OCI-LY7 (cell line): ENCODE data around the gene PDE8B. TPM values are rescaled to one million over a fixed set of nuclear protein-coding genes. Genes with fewer than 3 reads are reported as not detected.

Experiments
- BruUV-seq: library from RNA; stranded (reverse); fragments of 400-500 nt; replicated peaks from 2 replicates; lab custom pipeline; 2021; lab: Mats Ljungman, UMichigan
- CTCF ChIA-PET: fragments of 300-600 bp; sonication (Branson Sonifier 250); formaldehyde crosslinking; loops from one replicate; lab custom pipeline; 2022; ENCODE audit warnings: antibody characterized with exemption; ENCODE audit not compliant: unreplicated experiment; lab: Charles Lee
- POLR2A ChIA-PET: fragments of 300-600 bp; sonication (Branson Sonifier 250); formaldehyde crosslinking; loops from one replicate; lab custom pipeline; 2022; ENCODE audit warnings: antibody characterized with exemption; lab: Charles Lee
- DNase-seq: peaks from one replicate; pipeline ENCODE4 v3.0.0-alpha.2; 2015; ENCODE audit warnings: low spot score
- H2AFZ ChIP-seq: fragments of 200-600 bp; sonication (generic), shearing (Covaris generic); 2 replicates; pipeline ENCODE4 v1.6.1; 2014; ENCODE audit warnings: mild to moderate bottlenecking, antibody characterized with exemption, low read length, moderate library complexity
- H3K27ac ChIP-seq: fragments of 200-600 bp; sonication (generic); 2 replicates; pipeline ENCODE4 v1.5.1; 2014; ENCODE audit warnings: mixed run types, low read depth, mild to moderate bottlenecking, moderate library complexity, low read length, inconsistent platforms; ENCODE audit not compliant: poor library complexity, severe bottlenecking
- H3K36me3 ChIP-seq: fragments of 200-600 bp; sonication (generic); 2 replicates; pipeline ENCODE4 v1.6.1; 2014; ENCODE audit warnings: mild to moderate bottlenecking, antibody characterized with exemption, low read length, moderate library complexity, mixed read lengths; ENCODE audit not compliant: insufficient read depth
- H3K4me1 ChIP-seq: fragments of 200-600 bp; sonication (generic); 2 replicates; pipeline ENCODE4 v1.5.1; 2014; ENCODE audit warnings: mild to moderate bottlenecking, low read length; ENCODE audit not compliant: insufficient read depth, poor library complexity, severe bottlenecking
- H3K4me2 ChIP-seq: fragments of 200-600 bp; sonication (generic); 2 replicates; pipeline ENCODE4 v1.6.1; 2014; ENCODE audit warnings: mild to moderate bottlenecking, low read length
- H3K4me3 ChIP-seq: fragments of 200-600 bp; sonication (generic); 2 replicates; pipeline ENCODE4 v1.5.1; 2014; ENCODE audit warnings: mild to moderate bottlenecking, low read depth, low read length; ENCODE audit not compliant: poor library complexity, severe bottlenecking
- H3K79me2 ChIP-seq: fragments of 200-600 bp; sonication (generic); 2 replicates; pipeline ENCODE4 v1.6.1; 2016; ENCODE audit warnings: low read depth, mild to moderate bottlenecking, low read length, moderate library complexity, mixed read lengths; ENCODE audit not compliant: insufficient read depth
- H3K9me2 ChIP-seq: fragments of 200-600 bp; sonication (generic); 2 replicates; pipeline ENCODE4 v1.6.1; 2016; ENCODE audit warnings: mild to moderate bottlenecking, low read length, mixed read lengths; ENCODE audit not compliant: insufficient read depth
- H3K9me3 ChIP-seq: fragments of 200-600 bp; sonication (generic); 2 replicates; pipeline ENCODE4 v1.6.1; 2014; ENCODE audit warnings: mild to moderate bottlenecking, mixed run types, low read length, mixed read lengths
- H4K20me1 ChIP-seq: fragments of 200-600 bp; sonication (generic); 2 replicates; pipeline ENCODE4 v1.6.1; 2014; ENCODE audit warnings: mild to moderate bottlenecking, antibody characterized with exemption, low read length, moderate library complexity, mixed read lengths; ENCODE audit not compliant: insufficient read depth
- EZH2phosphoT487 ChIP-seq: fragments of 200-600 bp; sonication (generic); IDR thresholded peaks from 2 replicates; pipeline ENCODE4 v1.6.1; 2018; ENCODE audit warnings: low read depth, borderline replicate concordance, mild to moderate bottlenecking, mixed run types, antibody characterized with exemption, low read length, moderate library complexity, mixed read lengths
- intact Hi-C: fragments of 100-400 bp; cut with micrococcal nuclease; formaldehyde crosslinking; loops from one replicate; pipeline ENCODE4 v1.10.0; 2022; ENCODE audit not compliant: unreplicated experiment
- total RNA-seq, 2 experiments: library from RNA; depleted of rRNA in 1 of 2; stranded (reverse); fragments of >200 nt in 1 of 2; shearing (Covaris generic) in 1 of 2; gene quantifications; 2 replicates each; pipeline ENCODE4 v1.2.3, GENCODE V29; 2014 to 2022
- TF ChIP-seq, protein P1 (sequence below): fragments of 200-600 bp; sonication (generic); conservative IDR thresholded peaks from 2 replicates; pipeline ENCODE4 v1.5.1; 2014; ENCODE audit warnings: mild to moderate bottlenecking, antibody characterized with exemption, low read length, moderate library complexity, mixed read lengths

The PDE8B gene
- total RNA-seq, 2 experiments from 2014 or later: 0.21 to 0.22 TPM

DNA sequence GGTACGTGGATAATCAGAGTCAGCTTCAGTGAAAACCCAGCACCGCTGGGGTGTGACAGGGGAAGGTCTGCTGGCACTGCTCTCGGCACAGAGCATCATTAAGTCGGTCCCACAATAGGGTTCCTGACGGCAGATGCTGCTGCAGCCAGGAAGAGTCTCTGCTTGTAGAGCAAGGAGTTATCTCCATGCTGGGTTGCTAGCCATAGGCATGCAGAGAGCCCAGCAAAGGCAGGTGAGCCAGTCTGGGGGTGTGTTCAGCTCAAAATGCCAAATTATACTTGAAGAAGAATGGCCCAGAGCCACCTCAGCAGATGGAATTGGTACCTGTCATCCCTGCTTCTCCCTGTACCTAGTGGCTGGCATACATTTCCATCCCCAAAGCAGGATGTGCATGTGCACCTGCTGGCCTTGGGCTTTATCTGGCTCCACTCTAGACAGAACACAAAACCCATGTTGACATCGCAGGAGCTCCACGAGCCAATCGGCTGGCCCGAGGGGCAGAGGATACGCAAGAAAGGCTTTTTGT lies 180.8 kb downstream of the PDE8B start:
- H3K4me3 ChIP-seq: no peak overlapping the region
- no TSS peak for BruUV-seq
- H3K4me1 ChIP-seq: no peaks in the 10 kb centered on the region
- CTCF ChIA-PET: no interaction called here
- H3K4me2 ChIP-seq: no peak overlapping the region
- no peaks in the 10 kb centered on the region for H3K9me2 ChIP-seq
- H3K27ac ChIP-seq: no peak overlapping the region
- TF ChIP-seq, protein P1, sequence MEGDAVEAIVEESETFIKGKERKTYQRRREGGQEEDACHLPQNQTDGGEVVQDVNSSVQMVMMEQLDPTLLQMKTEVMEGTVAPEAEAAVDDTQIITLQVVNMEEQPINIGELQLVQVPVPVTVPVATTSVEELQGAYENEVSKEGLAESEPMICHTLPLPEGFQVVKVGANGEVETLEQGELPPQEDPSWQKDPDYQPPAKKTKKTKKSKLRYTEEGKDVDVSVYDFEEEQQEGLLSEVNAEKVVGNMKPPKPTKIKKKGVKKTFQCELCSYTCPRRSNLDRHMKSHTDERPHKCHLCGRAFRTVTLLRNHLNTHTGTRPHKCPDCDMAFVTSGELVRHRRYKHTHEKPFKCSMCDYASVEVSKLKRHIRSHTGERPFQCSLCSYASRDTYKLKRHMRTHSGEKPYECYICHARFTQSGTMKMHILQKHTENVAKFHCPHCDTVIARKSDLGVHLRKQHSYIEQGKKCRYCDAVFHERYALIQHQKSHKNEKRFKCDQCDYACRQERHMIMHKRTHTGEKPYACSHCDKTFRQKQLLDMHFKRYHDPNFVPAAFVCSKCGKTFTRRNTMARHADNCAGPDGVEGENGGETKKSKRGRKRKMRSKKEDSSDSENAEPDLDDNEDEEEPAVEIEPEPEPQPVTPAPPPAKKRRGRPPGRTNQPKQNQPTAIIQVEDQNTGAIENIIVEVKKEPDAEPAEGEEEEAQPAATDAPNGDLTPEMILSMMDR: no peak
- H3K79me2 ChIP-seq: no peaks in the 10 kb centered on the region
- H4K20me1 ChIP-seq: no peaks in the 10 kb centered on the region
- POLR2A ChIA-PET: no interaction called here
- H2AFZ ChIP-seq: no peak overlapping the region
- DNase-seq: no peak
- intact Hi-C loops: no loop called here
- H3K36me3 ChIP-seq: no peaks in the 10 kb centered on the region
- no peaks in the 10 kb centered on the region for H3K9me3 ChIP-seq

DNA sequence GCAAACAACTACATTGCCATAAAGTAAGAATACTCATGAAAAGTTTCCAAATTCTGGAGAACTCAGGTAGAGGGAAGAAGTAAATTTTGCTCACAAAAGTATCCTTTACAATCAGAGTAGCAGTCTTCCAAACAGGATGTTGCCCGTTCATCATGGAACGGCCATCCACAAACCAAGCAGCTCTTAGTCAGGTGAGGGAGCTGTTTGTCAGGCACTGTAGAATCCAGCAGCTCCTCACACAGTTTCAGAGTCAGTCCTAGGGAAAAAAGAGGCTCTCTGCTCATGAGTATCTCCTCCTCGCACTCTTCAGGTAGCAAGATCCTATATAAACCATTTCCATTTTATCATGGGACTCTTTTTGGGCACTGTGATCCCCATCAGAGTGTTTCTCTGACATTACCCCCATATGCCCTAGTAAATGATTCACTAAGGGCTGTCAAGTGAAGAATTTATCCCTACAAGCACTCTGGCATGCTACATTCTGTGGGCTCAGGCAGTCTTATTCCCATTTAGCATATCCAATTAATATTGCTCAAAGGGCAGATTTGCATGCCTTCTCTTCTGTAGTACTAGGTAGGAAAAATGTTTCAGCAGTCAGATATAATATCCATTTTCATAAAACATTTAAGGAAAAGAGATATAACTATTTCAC lies 183.7 kb downstream of the PDE8B start:
- H3K4me3 ChIP-seq: no peak overlapping the region
- no peaks in the 10 kb centered on the region for H3K79me2 ChIP-seq
- H3K4me2 ChIP-seq: no peak overlapping the region
- H3K9me3 ChIP-seq: no peaks in the 10 kb centered on the region
- H3K9me2 ChIP-seq: no peaks in the 10 kb centered on the region
- no peak overlapping the region for H3K27ac ChIP-seq
- H2AFZ ChIP-seq: no peak overlapping the region
- no peaks in the 10 kb centered on the region for H3K36me3 ChIP-seq
- no TSS peak for BruUV-seq
- no peaks in the 10 kb centered on the region for H4K20me1 ChIP-seq
- H3K4me1 ChIP-seq: no peaks in the 10 kb centered on the region
- TF ChIP-seq EZH2phosphoT487: no peak
- TF ChIP-seq, protein P1: no peak
- intact Hi-C loops: no loop called here
- POLR2A ChIA-PET: no interaction called here
- no peak for DNase-seq
- CTCF ChIA-PET: no interaction called here

DNA sequence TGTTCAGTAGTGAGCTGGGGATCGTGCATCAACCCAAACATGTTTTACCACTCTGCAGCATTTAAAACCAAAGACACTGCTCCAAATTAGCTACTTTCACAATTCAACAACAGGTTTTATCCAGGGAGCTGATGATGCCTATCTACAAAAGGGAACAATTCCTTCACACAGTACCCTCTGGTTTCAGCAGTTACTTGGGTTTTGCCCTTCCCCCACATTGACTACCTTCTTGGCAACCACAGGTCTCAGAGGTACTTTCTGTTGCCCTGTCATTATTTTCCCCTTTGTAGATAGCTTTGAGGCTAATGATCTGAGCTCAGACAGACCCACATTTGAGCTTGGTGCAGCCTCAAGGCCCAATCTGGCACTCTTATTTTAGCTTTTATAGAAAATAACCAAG lies 185.5 kb downstream of the PDE8B start:
- Histone ChIP-seq H3K4me3 (no peak overlapping the region), H2AFZ (no peak overlapping the region), H3K4me1 (no peaks in the 10 kb centered on the region), H3K79me2 (no peaks in the 10 kb centered on the region), H3K4me2 (no peak overlapping the region), H4K20me1 (no peaks in the 10 kb centered on the region), H3K36me3 (no peaks in the 10 kb centered on the region), H3K9me3 (no peaks in the 10 kb centered on the region), H3K27ac (no peak overlapping the region), H3K9me2 (no peaks in the 10 kb centered on the region)
- DNase-seq: no peak
- intact Hi-C loops: no loop called here
- TF ChIP-seq EZH2phosphoT487: no peak
- TF ChIP-seq, protein P1: no peak
- BruUV-seq: no TSS peak
- CTCF ChIA-PET: no interaction called here
- POLR2A ChIA-PET: interaction anchor here (1.2 kb wide), 1 partner anchor 16 kb away, joined by 3 read pairs; no protein-coding TSS in a partner anchor
